GM21390 (cell line): ENCODE measurements around the gene ARID5A.

ENCODE experiments used
- ATAC-seq: cut with Tn5 transposase; IDR thresholded peaks from one replicate; pipeline ENCODE4 v1.9.1; 2021; ENCODE audit not compliant: unreplicated experiment

ARID5A gene

DNA sequence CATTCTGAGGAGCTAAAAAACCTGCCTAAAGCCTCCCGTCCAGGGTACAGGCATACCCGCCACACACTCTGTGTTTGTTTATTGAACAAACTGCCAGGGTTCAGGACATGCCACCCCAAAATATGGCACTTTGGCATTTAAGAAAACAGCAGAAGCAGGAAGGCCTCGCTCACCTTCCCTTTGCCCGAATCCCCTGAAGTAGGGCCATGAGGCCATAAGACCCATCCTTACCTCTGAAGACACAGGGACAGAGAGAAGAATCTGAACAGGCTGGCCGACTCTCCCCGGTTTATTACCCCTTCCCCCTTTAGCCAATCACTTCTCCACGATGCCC lies 29.7 kb upstream of the ARID5A start:
- no peak for ATAC-seq

DNA sequence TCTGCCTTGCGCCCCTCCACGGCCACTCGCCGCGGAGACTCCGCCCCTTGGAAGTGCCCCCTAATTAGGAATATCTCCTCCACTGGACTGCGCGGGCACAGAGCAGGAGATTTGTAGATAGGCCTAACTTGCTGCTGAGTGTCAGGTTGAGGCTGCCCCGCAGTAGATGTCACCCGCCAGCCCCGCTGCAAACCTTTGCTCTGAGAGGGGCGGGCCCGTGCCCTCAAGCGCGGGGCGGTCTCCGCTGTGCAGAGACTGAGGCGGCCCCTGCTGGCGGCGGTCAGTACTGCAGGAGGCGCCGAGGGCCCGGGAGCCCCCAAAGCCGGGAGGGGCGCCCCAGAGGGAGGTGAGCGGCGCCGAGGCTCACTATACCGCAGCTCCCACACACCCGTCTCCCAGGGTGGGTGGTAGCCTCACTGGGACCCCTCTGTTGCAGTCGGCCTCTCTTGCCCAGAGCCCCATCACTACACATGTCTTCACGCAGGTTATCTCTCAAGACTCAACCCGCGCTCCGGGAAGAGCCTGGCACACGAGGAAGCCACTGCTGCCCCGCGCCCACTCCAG lies 28.5 kb upstream of the ARID5A start:
- ATAC-seq: no peak

DNA sequence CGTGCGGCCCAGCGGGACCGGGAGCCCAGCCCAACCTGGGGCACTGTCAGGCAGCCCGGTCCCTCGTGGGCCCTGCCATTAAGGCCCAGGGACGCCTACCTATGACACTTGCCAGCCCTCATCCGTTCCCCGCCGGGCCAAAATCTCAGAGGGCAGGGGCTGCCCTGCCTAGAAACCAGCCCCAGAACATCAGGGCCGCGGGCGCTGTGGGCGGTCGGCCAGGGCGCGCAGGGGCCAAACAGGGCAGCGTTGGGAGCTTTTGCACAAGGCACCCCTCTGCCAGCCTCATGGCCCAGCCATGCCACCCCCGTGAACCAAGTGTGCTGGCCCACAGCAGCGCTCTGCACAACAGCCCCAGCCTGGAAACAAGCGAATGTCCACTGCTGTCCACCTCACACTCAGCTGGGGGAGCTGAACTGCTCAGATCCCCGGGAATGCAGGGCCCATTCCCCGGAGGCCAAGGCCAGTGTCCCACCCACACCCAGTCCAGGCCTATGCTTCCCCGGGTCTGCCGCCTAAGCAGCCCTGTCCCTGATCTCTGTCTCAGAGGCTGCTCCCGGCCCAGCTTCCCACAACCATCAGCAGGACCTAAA lies 27.9 kb upstream of the ARID5A start:
- no peak for ATAC-seq

DNA sequence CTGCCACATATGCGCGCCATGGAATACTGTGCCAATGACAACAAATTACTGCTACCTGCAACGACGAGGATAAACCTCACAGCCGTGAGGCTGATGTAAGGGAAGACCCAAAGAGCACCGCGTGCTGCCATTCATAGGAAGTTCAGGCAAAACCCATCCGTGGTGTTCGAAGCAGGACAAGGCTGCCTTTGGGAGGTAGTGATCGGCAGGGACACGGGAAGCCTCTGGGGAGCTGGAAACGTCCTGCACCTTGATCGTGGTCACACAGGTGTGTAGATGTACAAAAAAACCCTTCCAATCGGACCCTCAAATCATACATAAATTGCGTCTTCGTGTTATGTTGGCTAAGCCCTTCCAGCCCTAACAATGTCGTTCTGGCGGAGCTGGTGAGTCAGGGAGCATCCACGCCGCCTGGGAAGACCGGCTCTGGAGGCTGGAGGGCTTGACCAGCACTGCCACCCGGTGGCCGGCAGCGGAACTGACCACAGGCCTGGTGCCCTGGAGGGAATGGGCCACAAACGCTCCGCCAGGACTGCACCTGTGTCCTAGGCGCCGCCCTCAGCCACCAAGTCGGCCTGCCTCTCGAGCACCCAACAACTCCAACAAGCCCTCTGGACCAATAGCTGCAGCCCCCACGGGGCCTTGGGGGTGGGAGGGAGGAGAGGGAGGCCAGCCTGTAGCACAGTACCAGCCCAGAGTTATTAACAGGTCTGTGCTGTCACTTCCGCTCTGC lies 27.3 kb upstream of the ARID5A start:
- ATAC-seq: peak; percentile 76

DNA sequence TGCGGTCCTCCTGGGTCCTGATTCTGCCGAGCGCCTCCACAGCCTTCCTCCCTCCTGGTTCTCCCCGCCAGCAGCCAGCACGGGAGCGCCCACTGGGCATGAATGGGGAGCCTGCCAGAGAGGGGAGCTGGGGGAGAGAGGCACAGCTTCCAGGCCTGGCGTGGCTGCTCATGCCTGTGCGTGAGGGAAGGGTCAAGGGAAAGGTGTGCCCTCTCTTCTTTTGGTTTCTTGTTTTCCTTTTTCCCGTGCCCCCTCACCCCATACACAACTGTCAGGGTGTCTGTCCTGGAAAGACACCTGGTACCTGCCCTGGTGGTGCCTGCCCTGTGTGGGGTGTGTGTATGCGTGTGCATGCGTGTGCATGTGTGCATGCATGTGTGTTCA lies 26.7 kb upstream of the ARID5A start:
- ATAC-seq: no peak

DNA sequence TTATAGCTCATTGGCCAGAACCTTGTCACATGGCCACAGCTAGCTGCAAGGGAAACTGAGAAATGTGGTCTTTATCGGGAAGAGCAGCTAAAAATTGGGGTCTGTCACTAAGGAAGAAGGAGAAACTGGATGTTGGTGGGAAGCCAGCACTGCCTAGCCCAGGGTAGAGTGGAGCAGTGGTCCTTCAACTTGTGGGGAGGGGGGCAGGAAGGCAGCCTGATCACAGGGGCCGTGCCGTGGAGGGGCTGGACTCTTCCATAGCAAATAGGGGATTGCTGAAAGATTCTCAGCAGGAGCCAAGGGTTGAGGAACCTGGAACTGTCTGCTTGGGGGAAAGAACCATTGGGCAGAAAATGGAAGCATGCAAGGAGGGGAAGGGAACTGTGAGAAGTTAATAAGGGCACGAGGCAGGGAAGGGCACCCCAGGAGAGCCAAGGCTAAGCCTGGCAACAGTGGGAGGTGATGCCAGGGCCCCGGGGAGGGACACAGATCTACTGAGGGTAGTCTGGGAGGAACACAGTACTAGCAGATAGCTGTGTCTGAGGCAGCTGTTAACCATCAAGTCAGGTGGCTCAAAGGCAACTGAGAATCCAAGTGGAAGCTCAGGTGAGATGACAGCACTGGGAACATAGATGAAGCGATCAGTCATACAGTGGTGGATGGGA lies 25.5 kb upstream of the ARID5A start:
- ATAC-seq: no peak

DNA sequence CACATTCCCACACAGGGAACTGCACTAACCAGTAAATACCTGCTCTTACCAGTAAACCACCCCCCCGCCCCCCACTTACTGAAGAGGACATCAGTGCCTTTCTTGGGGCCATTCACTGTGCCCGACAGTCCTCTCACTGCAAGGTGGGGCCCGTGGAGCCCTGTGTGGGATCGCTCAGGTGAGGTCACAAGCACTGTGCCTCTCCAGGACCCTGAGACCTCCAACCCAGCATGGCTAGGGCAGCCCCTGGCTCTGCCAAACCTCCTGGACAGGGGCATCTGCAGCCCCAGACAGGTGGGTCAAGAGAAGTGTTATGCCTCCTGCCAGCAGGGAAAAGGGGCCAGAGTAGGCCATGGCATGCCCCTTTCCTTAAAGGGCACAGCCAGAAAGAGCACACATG lies 24.7 kb upstream of the ARID5A start:
- no peak for ATAC-seq

DNA sequence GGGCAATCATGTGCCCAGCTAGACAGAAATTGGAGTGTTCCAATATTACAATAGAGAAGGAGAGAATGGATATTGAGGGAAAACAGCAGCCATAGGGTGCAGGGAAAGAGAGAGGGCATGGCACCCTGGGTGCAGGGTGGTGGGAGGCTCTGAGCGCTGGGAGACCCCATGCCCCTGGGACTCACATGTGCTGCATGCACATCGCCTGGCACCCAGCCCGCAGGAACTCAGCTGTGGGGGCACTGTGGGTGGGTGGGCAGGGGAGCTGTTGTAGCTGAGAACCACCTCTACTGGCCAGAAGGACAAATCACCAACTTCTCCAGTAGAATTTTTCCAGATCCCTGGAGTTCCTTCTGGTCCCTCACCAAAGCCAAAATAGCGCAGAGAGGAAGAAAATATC lies 24.2 kb upstream of the ARID5A start:
- ATAC-seq: no peak

DNA sequence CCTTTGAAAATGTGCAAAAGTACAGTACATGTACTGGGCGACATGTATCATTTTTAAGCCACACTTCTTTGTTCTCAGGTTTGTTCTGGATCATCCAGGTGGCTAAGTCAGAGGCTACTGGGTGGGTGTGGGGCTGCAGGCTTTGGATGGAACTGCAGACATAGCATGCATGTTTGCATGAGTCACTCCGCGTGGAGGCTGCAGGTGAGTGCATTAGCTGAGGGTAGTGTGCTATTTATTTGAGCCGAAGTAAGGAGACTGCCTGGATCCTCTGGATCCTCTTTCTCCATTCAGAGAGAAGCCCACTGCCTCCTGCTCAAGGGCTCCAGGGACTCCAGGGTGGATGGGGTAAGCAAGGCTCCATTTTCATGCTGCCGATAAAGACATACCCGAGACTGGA lies 22.0 kb upstream of the ARID5A start:
- ATAC-seq: no peak

DNA sequence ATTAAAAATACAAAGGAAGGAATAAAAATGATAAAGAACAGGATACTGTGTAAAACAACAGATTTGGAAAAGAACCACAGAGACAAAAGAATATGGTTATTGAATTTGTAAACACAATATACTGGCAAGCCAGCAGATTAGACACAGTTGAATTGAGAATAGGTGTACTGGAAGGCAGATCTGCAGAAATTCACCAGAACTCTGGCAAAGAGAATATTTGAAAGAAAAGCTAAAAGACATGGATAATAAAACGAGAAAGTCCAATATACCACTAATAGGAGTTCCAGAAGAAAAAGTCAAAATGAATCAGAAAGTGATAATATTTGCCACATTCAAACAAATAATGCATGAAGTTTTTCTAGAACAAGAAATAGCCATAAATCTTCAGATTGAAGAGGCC lies 19.5 kb upstream of the ARID5A start:
- ATAC-seq: no peak

DNA sequence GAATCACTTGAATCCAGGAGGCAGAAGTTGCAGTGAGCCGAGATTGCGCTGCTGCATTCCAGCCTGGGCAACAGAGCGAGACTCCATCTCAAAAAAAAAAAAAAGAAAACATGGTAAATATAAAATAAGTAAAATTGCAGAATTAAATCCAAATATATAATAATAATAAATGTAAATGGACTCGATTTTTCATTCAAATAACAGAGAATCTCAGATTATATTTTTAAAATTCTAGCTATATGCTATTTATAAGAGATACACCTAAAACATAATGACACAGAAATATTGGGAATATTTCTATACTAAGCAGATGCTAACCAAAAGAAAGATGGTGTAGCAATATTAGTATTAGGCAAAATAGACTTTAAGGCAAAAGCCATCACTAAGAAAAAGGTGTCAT lies 16.3 kb upstream of the ARID5A start:
- no peak for ATAC-seq

DNA sequence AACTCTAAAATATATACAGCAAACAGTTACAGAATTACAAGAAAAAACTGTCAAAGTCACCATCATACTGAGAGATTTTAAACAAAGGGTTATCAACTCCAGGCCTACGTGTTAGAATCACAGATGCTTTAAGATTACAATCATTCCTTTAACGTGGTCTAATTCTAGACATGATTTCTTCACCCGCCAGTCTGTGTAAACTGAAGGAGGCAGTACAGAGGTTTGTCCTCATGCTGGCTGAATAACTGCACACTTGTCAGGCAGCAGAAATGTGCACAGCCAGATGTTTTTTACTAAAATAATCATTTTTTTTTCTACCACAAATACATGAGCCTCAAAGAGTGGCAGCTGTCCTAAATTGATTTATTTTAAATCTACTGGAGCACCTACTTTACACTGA lies 15.9 kb upstream of the ARID5A start:
- no peak for ATAC-seq

DNA sequence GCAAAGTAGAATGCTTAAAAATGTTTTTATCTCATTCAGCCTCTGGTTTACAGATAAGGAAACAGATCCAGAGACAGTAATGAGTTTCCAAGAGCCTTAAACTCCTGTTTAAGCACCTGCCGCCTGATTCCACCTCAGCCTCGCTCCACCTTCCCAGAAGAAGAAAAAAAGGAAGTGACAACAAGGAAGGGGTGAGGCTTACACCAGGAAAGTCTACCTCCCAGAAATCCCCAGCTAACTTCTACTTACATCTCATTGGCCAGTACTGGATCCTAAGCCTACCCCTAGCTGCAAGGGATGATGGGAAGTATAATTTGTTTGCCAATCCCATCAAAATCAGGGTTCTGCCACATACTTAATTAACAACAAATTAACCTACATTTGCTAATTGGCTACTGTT lies 15.3 kb upstream of the ARID5A start:
- no peak for ATAC-seq

DNA sequence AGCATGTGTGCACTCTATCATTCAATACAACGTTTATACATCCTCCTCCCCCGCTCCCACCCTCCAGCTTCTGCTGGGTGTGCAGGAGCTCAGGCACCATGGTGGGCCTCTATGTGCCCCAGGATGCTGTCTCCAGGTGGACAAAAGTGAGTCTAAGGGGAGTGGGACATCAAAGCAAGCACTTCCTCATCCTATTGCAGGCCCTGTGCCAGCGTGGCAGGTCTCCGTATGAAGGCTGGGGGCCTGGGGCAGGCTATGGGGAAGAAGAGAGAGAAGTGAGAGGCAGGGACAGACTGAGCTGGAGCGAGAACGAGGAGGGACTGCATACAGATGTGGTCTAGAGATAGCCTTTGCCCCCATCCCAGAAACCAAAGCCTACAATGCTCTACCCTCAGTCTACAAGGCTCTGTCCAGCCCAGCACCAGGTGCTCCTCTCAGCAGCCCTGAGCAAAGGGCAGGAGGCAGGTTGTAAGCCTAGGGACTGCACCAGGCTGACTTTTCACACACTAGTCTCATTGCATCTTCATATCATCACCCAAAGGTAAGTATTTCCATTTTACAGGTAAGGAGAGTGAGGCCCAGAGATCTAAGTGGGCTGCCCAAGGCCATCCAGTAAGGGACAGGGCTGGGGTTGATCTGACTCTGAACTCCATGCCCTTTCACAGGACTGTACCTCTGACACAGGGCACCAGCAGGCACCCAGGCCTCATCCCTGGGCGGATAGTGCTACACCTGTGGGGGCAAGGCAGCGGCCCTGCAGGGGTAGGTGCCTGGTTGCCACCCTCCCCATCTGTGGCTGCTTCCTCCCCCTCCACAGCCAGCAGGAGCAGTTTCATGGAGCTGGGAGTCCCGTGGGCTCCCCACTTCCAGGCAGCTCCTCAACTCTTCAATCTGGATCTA lies 14.0 kb upstream of the ARID5A start:
- ATAC-seq: no peak

DNA sequence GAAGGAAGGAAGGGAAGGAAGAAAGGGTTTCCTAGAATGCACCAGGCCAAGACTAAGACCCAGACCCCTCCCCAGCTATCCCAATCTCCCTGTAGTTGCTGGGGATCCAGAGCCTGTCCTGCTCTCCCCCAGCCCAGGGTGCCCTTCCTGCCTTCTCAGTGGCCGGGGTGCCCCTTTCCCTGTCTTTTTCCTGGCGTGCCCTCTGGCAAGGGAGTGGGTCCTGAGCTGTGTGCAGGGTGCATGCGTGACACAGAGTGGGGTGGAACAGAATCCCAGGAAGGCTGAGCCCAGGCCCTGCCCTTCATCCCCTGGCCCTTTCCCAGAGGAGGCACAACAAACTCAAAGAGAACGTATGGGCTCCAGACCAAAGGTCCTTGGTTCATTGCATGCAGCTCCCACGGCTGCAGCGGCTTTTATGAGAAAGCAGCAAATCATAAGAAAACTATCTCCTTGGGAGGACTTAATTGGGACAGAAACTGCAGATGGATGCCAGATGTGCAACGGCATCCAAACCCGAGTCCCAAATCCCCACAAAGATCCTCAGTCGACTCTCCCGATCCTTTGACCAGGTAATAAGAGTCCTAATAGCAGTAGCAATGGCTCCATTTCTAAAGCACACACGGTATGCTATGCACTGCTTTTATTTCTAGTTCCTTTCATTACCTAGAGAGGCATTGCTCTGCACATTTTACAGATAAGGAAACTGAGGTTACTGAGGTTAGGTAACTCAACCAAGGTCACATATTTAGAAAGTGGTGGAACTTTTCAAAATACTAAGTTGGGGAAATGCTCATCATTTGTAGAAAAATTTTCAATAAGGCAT lies 12.7 kb upstream of the ARID5A start:
- ATAC-seq: no peak

DNA sequence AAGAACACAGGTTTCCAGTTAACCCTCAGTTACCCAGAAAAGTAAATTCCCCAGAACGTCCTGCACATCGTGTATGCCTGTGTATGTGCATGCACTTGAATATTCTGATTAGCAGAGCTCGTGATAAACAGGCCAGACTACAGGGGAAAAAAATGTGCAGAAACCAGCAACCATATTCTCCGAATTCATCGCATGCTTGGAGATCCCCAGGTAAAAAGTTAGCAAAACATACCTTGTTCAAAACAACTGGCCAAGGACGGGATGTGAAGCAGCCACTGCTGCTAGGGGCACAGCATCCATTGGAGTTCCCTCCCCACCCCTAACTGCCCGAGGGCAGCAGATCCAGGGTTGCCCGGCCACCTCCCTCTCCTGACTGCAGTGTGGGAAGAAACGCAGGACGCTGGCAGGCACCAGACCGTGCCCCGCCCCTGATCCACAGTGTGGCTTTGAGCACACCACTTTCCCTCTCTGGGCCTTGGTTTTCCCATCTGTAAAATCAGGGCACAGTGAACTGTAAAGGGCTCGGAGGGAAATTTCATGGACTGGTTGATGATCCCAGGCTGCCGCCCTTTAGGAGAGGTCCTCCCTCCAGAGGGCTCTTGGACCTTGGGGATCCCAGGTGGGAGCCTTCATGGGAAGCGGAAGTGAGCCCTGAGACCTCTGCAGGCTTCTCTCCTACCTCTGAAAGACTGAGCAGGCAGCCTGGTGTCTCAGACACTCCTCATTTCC lies 11.9 kb upstream of the ARID5A start:
- ATAC-seq: no peak

DNA sequence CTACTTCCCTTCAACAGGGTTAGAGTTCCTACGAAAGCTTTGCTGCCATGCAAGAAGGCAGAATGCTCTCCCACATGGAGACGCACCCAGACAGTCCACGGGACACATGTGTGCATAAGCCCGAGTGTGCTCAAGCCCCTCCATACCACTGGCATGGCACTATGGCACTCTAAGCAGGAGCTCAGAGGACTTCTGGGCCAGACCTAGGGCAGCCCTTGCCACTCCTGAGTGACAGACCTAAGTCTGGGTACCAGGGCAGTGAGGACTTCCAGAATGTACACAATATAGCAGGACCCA lies 11.4 kb upstream of the ARID5A start:
- no peak for ATAC-seq

DNA sequence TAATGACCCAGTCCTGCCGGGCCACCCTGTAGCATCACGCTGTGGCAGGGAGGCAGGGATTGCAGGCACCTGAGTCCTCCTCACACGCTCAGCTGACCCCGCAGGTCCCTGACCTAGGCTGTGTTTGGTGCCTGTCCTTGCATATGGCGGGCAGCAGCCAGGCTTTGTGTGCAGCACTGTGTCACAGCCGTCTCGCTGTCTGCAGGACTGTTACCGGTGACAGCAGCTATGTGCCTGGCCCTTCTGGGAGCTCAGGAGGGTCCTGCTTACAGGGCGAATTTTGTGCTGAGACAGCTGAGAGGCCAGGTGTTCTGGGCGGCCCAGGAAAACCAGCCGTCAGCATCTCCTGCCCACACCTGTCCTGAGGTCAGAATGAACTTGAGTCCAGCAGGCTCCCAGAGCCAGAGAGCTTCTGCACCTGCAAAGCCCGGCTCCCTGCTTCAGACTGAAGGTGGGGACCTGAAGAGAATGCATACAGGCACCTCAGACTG lies 10.4 kb upstream of the ARID5A start:
- no peak for ATAC-seq

DNA sequence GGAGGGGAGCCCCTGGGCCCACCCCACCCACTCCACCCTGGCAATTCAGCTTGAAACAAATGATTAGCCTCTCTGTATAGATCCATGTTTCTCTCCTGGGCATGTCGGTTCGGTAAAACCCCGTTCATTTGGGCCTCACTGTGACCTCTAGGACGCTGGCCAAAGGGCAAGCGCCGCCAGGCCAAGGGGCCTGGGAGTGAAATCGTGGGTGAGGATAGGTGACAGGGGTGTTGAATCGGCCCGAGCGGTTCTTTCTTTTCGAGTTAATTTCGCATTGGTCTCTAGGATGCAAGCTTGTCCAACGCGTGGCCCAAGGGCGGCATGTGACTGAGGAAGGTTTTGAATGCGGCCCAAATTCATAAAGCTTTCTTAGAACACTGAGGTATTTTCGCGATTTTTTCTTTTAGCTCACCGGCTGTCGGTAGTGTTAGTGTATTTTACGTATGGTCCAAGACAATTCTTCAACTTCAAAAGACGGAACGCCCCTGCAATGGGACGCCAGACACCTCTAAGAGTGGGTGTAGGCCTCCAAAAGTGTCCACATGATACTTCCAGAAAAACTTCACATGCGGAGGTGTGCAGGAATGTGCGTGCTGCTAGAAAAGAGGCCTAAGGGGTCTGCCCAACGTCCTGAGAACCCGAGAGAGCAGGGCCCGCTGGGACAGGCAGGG lies 9.8 kb upstream of the ARID5A start:
- no peak for ATAC-seq
